HG02943 (cell line): ENCODE measurements around the gene CUL3.
"Not testable (repeated sequence)": the region's sequence is repeated elsewhere in the genome, so short reads cannot be mapped to it uniquely, and the experiment has no call there.

ENCODE experiments used
- ATAC-seq: cut with Tn5 transposase; IDR thresholded peaks from one replicate; pipeline ENCODE4 v1.9.1; 2021; ENCODE audit warnings: mild to moderate bottlenecking, low read depth, moderate library complexity; ENCODE audit not compliant: unreplicated experiment

Gene CUL3

DNA sequence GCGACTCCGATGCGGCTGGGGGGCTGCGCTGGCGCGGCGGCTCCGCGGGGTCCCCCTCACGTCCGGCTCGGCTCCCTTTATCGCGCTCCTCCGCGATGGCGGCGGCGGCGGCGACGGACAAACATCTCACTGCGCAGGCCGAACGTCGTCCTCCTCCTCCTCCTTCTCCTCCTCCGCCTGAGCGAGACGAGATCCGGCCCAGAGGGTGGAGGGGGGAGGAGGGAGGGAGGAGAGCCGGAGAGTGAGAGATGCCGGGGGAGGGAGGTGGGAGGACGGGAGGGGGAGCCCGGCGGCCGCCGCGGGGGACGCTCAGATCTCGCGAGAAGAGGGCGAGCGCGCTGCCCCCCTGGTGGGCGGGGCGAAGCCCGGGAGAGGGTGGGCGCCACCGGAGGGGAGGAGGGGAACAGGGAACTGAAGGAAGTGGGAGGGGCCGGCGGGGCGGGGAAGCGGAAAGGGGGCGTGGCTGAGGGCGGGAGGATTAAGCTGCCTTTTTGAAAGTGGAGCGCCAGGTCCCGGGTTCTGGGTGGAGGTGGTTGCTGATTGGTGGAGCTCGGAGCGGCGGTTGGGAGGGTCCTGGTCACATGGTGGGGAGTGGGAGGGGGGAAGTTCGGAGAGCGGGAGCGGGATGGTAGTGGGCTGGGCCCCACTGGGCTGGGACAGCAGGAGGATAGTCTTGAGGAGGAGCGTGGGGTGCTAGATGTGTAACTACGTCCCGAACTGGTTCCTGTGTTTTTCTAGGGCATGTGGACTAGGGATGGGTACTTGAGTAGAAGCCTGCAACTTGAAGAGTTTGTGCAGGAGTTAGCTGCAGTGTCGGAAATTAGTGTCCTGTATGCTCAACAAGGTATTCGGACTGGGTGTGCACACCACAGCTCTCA lies at the start of gene CUL3:
TSS of gene CUL3 (minus strand) at position 153 of the 878 bp plus-strand sequence. CDS start 354 bp downstream, outside the sequence.
- peak; percentile 80 for ATAC-seq

DNA sequence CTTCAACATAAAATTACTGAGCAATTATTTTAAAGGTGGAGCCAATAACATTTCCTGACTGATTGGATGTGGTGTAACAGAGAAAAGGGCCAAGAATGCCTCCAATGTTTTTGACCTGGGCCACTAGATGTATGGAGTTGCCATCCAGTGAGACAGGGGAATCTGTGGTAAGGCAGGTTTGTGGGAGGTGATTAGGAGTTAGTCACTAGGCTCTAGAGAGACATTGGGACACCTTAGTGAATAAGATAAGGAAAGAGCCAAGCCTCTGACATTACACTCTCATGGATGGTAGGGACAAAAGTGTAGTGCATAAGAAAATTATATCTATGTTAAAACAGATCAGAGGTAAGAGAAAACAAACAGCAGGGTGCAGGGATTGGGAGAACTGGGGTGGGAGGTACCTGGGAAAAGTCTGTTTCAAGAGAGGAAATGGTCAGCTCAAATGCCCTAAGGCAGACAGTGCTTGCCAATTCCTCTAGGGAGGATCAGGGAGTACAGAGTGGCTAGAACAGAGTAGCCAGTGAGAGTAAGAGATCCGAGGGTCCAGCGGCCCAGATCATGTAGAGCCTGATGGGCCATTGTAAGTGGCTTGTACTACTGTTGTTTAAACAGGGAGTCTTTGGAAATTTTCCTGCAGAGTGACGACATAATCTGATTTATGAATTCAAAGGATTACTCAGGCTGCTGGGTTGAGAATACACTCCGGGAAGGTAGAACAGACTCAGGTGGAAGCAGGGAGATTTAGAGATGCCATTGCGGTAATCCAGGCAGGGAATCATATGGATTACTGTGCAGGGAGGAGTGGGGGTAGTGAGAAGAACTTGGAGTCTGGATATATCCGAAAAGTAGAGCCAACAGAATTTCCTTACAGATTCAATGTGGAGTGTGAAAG lies 45.7 kb upstream of the CUL3 start:
- ATAC-seq: no peak

- ATAC-seq: no peak
These were observed 43.3 kb upstream of the CUL3 start for GRCh38 chr2:224628416-224628815.

GRCh38 chr2:224626735-224627134 lies 41.6 kb upstream of the CUL3 start:
- ATAC-seq: no peak

DNA sequence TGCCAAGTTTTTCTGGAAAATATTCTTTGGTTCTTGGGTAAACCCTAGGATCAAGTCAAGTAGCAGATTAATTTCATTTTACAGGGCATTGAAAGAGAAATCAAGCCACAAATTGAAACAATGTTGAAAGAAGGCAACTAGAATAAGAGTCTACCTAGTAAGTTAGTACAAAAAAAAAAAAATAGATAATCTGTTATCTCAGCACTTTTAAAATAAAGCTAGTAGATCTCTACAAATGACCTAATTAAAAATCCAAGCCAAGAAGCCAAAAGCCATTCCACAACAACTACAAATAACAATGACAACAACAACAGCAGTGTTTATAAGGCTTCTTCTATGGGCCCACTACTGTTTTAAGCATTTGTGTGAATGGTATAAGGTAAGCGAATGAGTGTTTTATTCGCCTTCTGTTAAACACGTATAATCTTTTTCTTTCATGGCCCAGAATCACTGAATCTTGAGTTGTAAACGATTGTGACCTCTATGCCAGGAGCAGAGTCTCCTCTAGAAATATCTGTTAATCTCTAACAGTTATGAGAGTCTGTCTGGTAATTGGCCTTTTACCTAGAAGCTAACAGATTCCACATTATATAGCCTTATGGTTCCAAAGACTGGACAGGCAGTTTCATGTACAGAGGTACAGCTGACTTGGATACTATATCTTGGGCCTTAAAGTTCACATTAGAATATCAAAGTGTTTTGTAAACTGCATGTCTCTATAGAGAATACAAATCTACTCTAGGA lies 28.6 kb upstream of the CUL3 start:
- no peak for ATAC-seq

GRCh38 chr2:224612578-224612977 lies 27.4 kb upstream of the CUL3 start:
- ATAC-seq: no peak

GRCh38 chr2:224611938-224612337 lies 26.8 kb upstream of the CUL3 start:
- no peak for ATAC-seq

GRCh38 chr2:224608104-224608503 lies 22.9 kb upstream of the CUL3 start:
- no peak for ATAC-seq

- ATAC-seq: not testable (repeated sequence)
These were observed 18.8 kb upstream of the CUL3 start for GRCh38 chr2:224603746-224604500.

DNA sequence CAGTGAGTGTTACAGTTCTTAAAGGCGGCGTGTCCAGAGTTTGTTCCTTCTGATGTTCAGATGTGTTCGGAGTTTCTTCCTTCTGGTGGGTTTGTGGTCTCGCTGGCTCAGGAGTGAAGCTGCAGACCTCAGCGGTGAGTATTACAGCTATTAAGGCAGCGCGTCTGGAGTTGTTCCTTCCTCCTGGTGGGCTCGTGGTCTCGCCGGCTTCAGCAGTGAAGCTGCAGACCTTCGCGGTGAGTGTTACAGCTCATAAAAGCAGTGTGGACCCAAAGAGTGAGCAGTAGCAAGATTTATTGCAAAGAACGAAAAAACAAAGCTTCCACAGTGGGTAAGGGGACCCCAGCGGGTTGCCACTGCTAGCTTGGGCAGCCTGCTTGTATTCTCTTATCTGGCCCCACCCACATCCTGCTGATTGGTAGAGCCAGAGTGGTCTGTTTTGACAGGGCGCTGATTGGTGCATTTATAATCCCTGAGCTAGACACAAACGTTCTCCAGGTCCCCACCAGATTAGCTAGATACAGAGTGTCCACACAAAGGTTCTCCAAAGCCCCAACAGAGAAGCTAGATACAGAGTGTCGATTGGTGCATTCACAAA lies 17.7 kb upstream of the CUL3 start:
- not testable (repeated sequence) for ATAC-seq

DNA sequence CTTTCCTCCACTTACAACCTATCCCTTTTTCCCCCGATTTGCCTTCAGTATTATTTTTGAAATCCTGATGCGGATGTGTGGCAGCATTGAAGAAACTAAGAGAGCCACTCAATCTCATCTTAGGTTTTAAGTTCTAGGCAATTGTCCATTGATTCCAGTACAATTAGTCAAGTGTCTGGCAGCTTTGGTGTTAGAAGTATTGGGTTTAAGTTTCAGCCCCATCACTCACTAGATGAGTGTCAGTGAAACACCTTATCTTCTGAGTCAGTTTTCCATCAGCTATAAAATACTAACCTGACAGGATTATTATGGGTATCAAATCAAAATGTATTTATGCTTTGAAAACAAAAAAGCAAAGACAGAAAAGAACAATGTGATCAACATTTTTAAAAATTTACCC lies 16.8 kb upstream of the CUL3 start:
- no peak for ATAC-seq

DNA sequence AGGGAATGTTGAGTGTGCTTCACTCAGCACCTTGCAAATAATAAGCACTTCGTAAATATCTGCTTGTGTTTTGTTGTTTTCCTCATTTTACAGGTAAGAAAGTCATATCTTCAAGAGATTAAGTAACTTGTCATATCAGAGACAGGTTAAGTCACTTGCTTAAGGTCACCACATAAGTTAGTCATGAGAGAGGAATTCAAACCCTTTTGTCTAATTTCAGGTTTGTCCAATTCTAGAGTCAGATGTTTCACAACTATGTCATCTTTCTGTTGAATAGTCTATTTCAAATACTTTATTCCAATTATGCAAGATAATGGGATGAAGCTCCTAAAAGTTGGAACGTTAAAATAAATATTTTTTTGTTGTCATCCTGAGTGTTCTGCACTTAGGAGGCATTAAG lies 13.5 kb upstream of the CUL3 start:
- ATAC-seq: no peak

DNA sequence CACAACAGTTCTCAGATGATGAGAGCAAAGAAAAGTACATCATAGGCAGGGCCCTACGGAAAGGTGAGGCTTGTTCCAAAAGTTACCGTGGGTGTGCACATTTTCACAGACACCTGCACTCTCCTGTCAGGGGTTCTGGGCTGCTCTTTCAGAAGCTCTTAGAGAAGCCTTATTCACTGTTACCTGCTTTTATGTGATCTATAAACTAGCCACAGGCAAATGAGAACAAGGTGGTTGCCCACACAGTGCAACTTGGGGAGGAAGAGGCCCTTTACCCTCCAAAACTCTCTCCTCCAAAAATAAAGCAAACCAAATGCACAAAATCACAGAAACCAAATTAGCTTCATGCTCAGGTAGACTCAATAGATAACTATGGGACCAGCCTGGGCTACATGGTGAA lies 11.1 kb upstream of the CUL3 start:
- ATAC-seq: no peak

GRCh38 chr2:224595518-224595917 lies 10.4 kb upstream of the CUL3 start:
- ATAC-seq: no peak

DNA sequence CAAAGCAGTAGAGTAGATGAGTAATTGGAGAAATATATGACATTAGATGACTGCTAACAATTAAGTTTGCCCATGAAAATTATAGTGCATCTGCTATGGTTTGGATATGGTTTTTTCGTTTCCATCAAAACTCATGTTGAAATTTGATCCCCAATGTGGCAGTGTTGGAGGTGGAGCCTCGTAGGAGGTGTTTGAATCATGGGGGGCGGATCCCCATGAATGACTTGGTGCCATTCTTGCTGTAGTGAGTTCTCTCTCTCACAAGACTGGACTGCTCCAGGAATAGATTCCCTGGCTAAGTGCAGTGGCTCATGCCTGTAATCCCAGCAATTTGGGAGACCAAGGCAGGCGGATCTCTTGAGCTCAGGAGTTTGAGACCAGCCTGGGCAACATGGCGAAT lies 9.7 kb upstream of the CUL3 start:
- ATAC-seq: no peak

DNA sequence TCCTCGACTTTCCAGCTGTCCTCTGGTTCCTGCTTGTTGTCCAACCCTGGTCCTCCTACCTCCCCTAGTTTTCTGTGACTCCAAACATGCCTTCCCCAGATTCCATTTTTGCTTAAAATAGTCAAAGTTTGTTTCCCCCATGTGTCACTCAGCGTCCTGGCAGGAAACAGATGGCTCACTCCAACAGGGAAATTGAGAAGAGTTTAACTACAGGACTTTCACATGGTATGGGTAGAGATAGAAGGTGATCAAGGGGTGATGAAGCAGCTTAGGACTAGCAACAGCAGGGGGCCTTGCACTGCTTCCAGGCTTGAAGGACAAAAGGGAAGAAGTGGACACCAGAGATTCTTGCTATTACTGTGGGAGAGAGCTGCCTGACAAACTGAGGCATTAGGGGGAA lies 6.1 kb upstream of the CUL3 start:
- ATAC-seq: no peak

DNA sequence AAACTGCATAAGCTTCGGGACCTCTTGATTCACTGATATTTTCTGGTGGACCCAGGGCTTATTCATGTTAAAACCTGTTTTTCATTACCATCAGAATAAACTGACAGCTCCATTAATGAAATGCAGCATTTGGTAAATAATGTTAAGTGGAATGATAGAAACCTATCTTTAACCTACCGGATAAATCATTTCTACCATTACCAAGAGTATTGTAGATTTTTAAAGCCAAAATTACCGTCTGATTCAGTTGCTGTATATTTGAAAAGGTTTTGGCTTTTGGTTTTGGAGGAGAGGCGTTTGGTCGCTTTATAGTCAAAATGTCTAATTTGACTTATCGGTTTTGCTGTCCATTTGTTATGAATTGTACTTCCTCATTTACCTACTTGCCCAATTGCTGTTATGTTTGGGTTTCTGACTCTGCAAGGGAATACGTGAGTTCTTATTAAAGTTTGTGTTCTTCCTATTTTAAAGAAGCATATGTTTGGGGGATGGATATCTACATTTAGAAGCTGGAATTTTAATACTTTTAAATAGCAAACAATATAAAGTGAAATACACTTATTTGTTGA lies 1.0 kb upstream of the CUL3 start:
- no peak for ATAC-seq

DNA sequence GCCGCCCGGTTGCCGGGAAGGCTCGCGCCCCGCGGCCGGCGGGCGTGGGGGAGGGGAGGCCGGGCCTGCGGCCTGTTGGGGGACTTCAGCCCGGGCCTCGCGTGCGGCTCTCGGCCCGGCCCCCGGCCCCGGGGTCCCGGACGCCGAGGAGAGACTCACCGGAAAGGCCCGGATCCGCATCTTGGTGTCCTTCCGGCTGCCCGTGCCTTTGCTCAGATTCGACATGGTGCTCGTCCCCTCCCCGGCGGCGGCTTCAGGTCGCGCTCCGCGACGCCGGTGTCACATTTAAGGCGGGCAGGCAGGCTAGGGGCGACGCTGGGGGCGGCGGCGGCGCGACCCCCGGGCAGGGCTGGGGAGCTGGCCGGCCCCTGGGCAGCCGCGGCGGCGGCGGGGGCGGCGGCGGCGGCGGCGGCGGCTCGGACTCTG lies 365 bp downstream of the CUL3 start:
- peak; percentile 44 for ATAC-seq

DNA sequence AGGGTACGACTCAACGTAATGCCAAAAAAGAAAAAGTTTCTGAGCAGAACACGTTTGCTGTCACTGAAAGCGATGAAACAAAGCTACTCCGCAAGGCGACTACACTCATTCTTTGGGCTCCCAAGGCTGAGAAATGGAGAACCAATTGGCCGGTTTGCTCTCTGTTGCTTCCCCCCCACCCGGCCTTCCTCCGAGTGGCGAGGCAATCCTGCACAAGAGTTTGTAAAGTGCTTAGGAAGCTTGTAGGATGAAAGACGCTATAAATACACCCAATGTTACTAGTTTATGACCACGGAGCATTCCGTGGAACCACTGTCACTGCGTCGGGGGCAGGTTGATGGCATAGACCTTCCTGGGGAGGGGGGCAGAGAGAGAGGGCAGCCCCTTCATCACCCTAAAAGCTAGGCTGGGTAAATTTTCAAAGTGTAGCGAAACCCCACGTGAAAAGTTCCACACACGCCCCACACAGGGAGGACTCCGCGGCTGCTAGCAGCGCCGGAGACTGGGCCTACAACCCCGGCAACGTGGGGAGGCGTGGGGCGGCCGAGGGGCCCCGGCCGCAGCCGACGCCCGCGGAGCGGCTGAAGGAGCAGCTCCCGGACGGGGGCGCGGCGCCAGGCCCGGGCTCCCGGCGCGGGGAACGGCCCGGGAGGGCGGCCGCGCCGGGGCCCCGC lies 915 bp downstream of the CUL3 start:
- no peak for ATAC-seq
